ENCODE data around the gene ATG9A.

DNA sequence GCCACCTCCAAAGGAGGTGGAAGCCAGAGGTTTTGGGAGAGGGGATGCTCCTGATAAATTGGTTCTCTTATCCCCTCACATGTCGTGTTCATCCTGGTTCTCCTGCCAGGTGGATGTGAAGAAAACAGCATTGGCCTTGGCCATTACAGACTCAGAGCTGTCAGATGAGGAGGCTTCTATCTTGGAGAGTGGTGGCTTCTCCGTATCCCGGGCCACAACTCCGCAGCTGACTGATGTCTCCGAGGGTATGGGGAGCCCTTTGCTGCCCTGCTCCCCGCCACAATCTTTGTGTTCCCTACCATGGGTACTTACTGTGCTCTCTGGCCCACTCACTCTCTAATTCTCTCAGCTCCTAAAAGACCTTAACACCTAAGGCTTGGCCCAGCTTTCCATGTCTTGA, 47.9 kb downstream of the ATG9A start:
- TF ChIP-seq, protein P1, sequence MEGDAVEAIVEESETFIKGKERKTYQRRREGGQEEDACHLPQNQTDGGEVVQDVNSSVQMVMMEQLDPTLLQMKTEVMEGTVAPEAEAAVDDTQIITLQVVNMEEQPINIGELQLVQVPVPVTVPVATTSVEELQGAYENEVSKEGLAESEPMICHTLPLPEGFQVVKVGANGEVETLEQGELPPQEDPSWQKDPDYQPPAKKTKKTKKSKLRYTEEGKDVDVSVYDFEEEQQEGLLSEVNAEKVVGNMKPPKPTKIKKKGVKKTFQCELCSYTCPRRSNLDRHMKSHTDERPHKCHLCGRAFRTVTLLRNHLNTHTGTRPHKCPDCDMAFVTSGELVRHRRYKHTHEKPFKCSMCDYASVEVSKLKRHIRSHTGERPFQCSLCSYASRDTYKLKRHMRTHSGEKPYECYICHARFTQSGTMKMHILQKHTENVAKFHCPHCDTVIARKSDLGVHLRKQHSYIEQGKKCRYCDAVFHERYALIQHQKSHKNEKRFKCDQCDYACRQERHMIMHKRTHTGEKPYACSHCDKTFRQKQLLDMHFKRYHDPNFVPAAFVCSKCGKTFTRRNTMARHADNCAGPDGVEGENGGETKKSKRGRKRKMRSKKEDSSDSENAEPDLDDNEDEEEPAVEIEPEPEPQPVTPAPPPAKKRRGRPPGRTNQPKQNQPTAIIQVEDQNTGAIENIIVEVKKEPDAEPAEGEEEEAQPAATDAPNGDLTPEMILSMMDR (IDR thresholded peaks at IDR 0.05), result no peak
- TF ChIP-seq NR3C1 (CRISPR knock-in tag; conservative IDR thresholded peaks at IDR 0.05; ENCODE audit: low read depth) (no peak), ZNF423 (CRISPR knock-in tag; IDR thresholded peaks at IDR 0.05) (no peak)
